Endothelial cell of umbilical vein (primary cell): ENCODE measurements around the gene SNX33. TPM values are rescaled to one million over a fixed set of nuclear protein-coding genes. Genes with fewer than 3 reads are reported as not detected.
"Not testable (repeated sequence)": the region's sequence is repeated elsewhere in the genome, so short reads cannot be mapped to it uniquely, and the experiment has no call there.

Source experiments
- BruUV-seq: library from RNA; stranded (reverse); fragments of 400-500 nt; replicated peaks from 2 replicates; lab custom pipeline; 2021; lab: Mats Ljungman, UMichigan
- CTCF ChIA-PET: fragments of 300-600, 350-600 bp; sonication (Branson Sonifier 250); formaldehyde crosslinking; loops from one replicate; lab custom pipeline; 2021; ENCODE audit warnings: antibody characterized with exemption, inconsistent platforms; lab: Charles Lee
- POLR2A ChIA-PET: fragments of 300-600, 350-600 bp; sonication (Branson Sonifier 250); formaldehyde crosslinking; loops from one replicate; lab custom pipeline; 2021; ENCODE audit warnings: antibody characterized with exemption, inconsistent platforms; lab: Charles Lee
- DNase-seq: peaks from one replicate; pipeline ENCODE4 v3.0.0-alpha.2; 2011; ENCODE audit warnings: low read depth, low spot score
- FAIRE-seq: peaks from 2 replicates; lab custom pipeline; 2011; peaks lifted over from hg19 to GRCh38; lab: Jason Lieb, UNC
- H2AFZ ChIP-seq: 2 replicates; pipeline ENCODE4 v1.6.0; 2012; ENCODE audit warnings: low read depth, low read length, control low read depth, inconsistent platforms
- H3K27ac ChIP-seq: 2 replicates; pipeline ENCODE4 v1.5.1; 2011; ENCODE audit warnings: low read depth, mild to moderate bottlenecking, control low read depth, low read length, moderate library complexity; ENCODE audit not compliant: insufficient read depth
- H3K27me3 ChIP-seq, 2 experiments: 2 replicates each; pipeline versions ENCODE4 v1.6.0 to v1.6.1; 2011; ENCODE audit warnings: low read length in 2 of 2, mixed read lengths in 1 of 2; ENCODE audit not compliant: control insufficient read depth in 2 of 2, insufficient read depth in 2 of 2
- H3K36me3 ChIP-seq, 2 experiments: 2 replicates in 1 of 2; 3 replicates in 1 of 2; pipeline ENCODE4 v1.5.1; 2011; ENCODE audit warnings: low read length in 2 of 2, mild to moderate bottlenecking in 1 of 2, moderate library complexity in 1 of 2; ENCODE audit not compliant: control insufficient read depth in 2 of 2, insufficient read depth in 2 of 2; ENCODE audit errors: extremely low read depth in 1 of 2
- H3K4me1 ChIP-seq: 3 replicates; pipeline ENCODE4 v1.5.1; 2011; ENCODE audit warnings: mild to moderate bottlenecking, low read length; ENCODE audit not compliant: control insufficient read depth, insufficient read depth; ENCODE audit errors: extremely low read depth
- H3K4me2 ChIP-seq: 2 replicates; pipeline ENCODE4 v1.6.1; 2011; ENCODE audit warnings: low read length, control low read depth, mixed read lengths; ENCODE audit not compliant: insufficient read depth
- H3K4me3 ChIP-seq, 3 experiments: fragments of 200-600 bp in 1 of 3; sonication (generic), shearing (Covaris generic) in 1 of 3; replicated peaks in 1 of 3; 2 replicates each; pipeline ENCODE4 v1.5.1; 2011 to 2016; ENCODE audit warnings: control low read depth in 3 of 3, low read length in 3 of 3, mild to moderate bottlenecking in 2 of 3, inconsistent platforms in 1 of 3, low read depth in 1 of 3, moderate library complexity in 1 of 3; ENCODE audit not compliant: insufficient read depth in 1 of 3
- H3K79me2 ChIP-seq: 2 replicates; pipeline ENCODE4 v1.6.0; 2012; ENCODE audit warnings: low read length, inconsistent platforms; ENCODE audit not compliant: control insufficient read depth, insufficient read depth
- H3K9ac ChIP-seq: replicated peaks from 2 replicates; pipeline ENCODE3; 2011; ENCODE audit warnings: low read length, control low read depth; ENCODE audit not compliant: insufficient read depth; ENCODE audit errors: extremely low read depth
- H3K9me1 ChIP-seq: replicated peaks from 3 replicates; pipeline ENCODE4 v1.6.0; 2011; ENCODE audit warnings: mild to moderate bottlenecking, low read length; ENCODE audit not compliant: control insufficient read depth, insufficient read depth; ENCODE audit errors: extremely low read depth
- H3K9me3 ChIP-seq: replicated peaks from 2 replicates; pipeline ENCODE4 v1.5.1; 2012; ENCODE audit warnings: low read length, inconsistent platforms; ENCODE audit not compliant: control insufficient read depth, insufficient read depth
- H4K20me1 ChIP-seq: replicated peaks from 2 replicates; pipeline ENCODE3; 2011; ENCODE audit warnings: mild to moderate bottlenecking, low read length; ENCODE audit not compliant: control insufficient read depth, insufficient read depth; ENCODE audit errors: extremely low read depth
- GATA2 ChIP-seq: IDR thresholded peaks from 2 replicates; pipeline ENCODE4 v1.7.0; 2011; ENCODE audit warnings: low read depth, mild to moderate bottlenecking, moderate library complexity, mixed read lengths, low read length; ENCODE audit not compliant: insufficient read length, insufficient read depth
- JUN ChIP-seq: IDR thresholded peaks from 2 replicates; pipeline ENCODE4 v1.6.1; 2011; ENCODE audit warnings: borderline replicate concordance, low read depth; ENCODE audit not compliant: insufficient read length, insufficient read depth
- MYC ChIP-seq: IDR thresholded peaks from one replicate; pipeline ENCODE4 v1.6.1; 2011; ENCODE audit warnings: mild to moderate bottlenecking, low read depth, low read length
- POLR2A ChIP-seq: IDR thresholded peaks from 2 replicates; pipeline ENCODE4 v1.6.1; 2012; ENCODE audit warnings: low read depth, mild to moderate bottlenecking, control low read depth, low read length
- POLR2AphosphoS5 ChIP-seq: IDR thresholded peaks from 2 replicates; pipeline ENCODE4 v1.6.1; 2012; ENCODE audit warnings: low read depth, mild to moderate bottlenecking, control low read depth, low read length, moderate library complexity; ENCODE audit not compliant: insufficient read depth
- dilution Hi-C: fragments of 300-500 bp; cut with MboI; formaldehyde crosslinking; loops from one replicate; pipeline ENCODE4 v1.15.0; 2019; ENCODE audit warnings: low sequenced_read_pairs; ENCODE audit not compliant: extremely low pct_ligation_motif_present
- intact Hi-C: fragments of 100-400 bp; cut with micrococcal nuclease; formaldehyde crosslinking; loops from one replicate; pipeline ENCODE4 v1.10.0; 2022
- polyA plus RNA-seq, 4 experiments: library from polyadenylated mRNA; depleted of rRNA in 3 of 4; stranded (reverse) in 3 of 4; unstranded in 1 of 4; fragments of >200 nt; gene quantifications; 2 replicates each; pipeline versions ENCODE4 v1.2.1 to v1.2.3, GENCODE V29; 2011 to 2012; ENCODE audit warnings: missing spikeins in 1 of 4
- total RNA-seq: library from RNA; stranded (reverse); gene quantifications from 2 replicates; pipeline ENCODE4 v1.2.3, GENCODE V29; 2021
- TF ChIP-seq, protein P1 (sequence below): IDR thresholded peaks from 2 replicates; pipeline ENCODE4 v1.6.1; 2011; ENCODE audit not compliant: insufficient read depth, insufficient read length

The SNX33 gene
- total and polyA plus RNA-seq, 2 donors (not counting 3 experiments of a cell fraction or from before 2014, with no cell fraction given) = 7.9 to 12.6 TPM

DNA sequence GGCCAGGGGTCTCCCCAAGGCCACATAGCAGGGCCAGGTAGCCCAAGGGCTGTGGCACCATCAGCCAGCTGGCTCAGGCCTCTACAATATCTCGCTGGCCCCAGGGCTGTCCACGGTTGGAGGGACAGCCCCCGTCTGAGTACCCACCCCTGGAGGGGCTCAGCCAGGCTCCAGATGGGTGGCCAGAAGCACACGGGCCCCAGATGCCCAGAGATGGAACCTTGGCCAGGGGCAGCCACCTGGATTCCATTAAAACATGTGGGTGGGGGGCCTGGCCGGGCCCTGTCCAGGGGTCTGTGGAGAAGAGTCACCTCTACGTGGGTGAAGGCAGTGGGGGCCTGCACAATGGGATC is 56.5 kb downstream of the SNX33 start:
- H3K27ac ChIP-seq = no peak overlapping the region
- no peak for FAIRE-seq
- no peaks in the 10 kb centered on the region for H3K9me3 ChIP-seq
- ChIA-PET CTCF (no interaction called here), POLR2A (no interaction called here)
- no peaks in the 10 kb centered on the region for H3K9me1 ChIP-seq
- intact Hi-C loops = no loop called here
- no peaks in the 10 kb centered on the region for H3K79me2 ChIP-seq
- TF ChIP-seq JUN = no peak
- TF ChIP-seq MYC = no peak
- H3K4me2 ChIP-seq = no peak overlapping the region
- dilution Hi-C loops = no loop called here
- H4K20me1 ChIP-seq = no peaks in the 10 kb centered on the region
- no peak overlapping the region for H2AFZ ChIP-seq
- no peak overlapping the region for H3K4me3 ChIP-seq
- DNase-seq = no peak
- H3K36me3 ChIP-seq = no peaks in the 10 kb centered on the region
- no TSS peak for BruUV-seq
- H3K4me1 ChIP-seq = no peaks in the 10 kb centered on the region
- H3K27me3 ChIP-seq = peaks cover 8 to 16% of the 10 kb centered on the region in 2 experiments
- H3K9ac ChIP-seq = no peak overlapping the region

DNA sequence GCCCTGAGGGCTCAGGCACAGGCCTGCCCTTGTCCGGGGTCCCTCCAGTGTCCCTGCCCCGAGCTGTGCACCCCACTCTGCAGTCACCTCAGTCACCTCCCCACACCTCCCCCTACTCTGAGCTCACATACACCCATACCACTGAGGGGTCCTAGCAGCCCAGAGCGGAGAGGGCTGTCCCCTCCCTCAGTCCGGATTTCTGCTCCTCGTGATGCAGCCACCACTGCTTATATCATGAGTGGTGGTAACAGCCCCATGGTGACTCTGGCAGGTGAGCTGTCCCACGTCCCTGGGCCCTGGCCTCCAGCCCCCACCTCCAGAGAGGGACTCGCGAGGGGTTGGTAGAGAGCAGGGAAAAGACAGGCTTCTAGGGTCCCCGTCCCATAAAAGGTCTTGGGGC is 56.9 kb downstream of the SNX33 start:
- no peak for DNase-seq
- FAIRE-seq = no peak
- dilution Hi-C loops = no loop called here
- H3K9me3 ChIP-seq = no peaks in the 10 kb centered on the region
- no peak overlapping the region for H3K27ac ChIP-seq
- no peaks in the 10 kb centered on the region for H3K79me2 ChIP-seq
- H3K4me3 ChIP-seq = no peak overlapping the region
- no peaks in the 10 kb centered on the region for H3K9me1 ChIP-seq
- ChIA-PET POLR2A (no interaction called here), CTCF (no interaction called here)
- H2AFZ ChIP-seq = no peak overlapping the region
- H3K4me1 ChIP-seq = no peaks in the 10 kb centered on the region
- no peaks in the 10 kb centered on the region for H4K20me1 ChIP-seq
- BruUV-seq = no TSS peak
- TF ChIP-seq, protein P1, sequence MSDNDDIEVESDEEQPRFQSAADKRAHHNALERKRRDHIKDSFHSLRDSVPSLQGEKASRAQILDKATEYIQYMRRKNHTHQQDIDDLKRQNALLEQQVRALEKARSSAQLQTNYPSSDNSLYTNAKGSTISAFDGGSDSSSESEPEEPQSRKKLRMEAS = no peak
- TF ChIP-seq MYC = no peak
- TF ChIP-seq GATA2 = no peak
- no peak for TF ChIP-seq POLR2A
- TF ChIP-seq POLR2AphosphoS5 = no peak
- H3K27me3 ChIP-seq = peaks cover 8 to 16% of the 10 kb centered on the region in 2 experiments
- no peak overlapping the region for H3K9ac ChIP-seq
- intact Hi-C loops = no loop called here
- H3K4me2 ChIP-seq = no peak overlapping the region
- no peaks in the 10 kb centered on the region for H3K36me3 ChIP-seq

DNA sequence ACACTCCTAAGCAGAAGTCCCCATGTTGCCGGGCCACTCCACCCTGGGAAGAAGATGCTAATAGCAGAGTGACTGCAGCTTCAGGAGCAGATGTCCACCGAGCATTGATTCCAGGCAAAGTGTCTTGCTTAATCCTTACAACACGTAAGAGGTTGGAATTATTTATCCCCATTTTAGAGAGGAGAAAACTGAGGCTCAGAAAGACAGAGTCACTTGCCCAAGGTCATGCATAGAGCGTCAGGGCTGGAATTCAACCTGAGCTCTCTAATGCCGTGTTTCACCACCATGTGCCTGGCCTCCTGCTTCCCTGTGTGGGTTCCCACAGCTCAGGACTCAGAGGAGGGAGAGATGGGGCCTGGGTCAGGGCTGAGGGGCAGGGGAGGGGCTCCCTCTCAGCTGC is 57.7 kb downstream of the SNX33 start:
- POLR2A ChIA-PET, H3K9ac ChIP-seq, BruUV-seq, H3K9me1 ChIP-seq, H3K9me3 ChIP-seq, H3K27ac ChIP-seq, H3K4me1 ChIP-seq, FAIRE-seq, DNase-seq, H3K79me2 ChIP-seq, dilution Hi-C loops, H4K20me1 ChIP-seq, H3K4me2 ChIP-seq, H3K36me3 ChIP-seq, CTCF ChIA-PET, H3K4me3 ChIP-seq, intact Hi-C loops, H2AFZ ChIP-seq: not testable (repeated sequence)
- H3K27me3 ChIP-seq = peaks cover 8 to 12% of the 10 kb centered on the region in 2 experiments
